GM23338 (cell line): ENCODE measurements around the gene CEPT1. TPM values are rescaled to one million over a fixed set of nuclear protein-coding genes. Genes with fewer than 3 reads are reported as not detected.

ENCODE experiments used
- ATAC-seq: fragments of 200-7000 bp; cut with Tn5 transposase; 3 replicates; pipeline ENCODE4 v1.9.1; 2020
- DNase-seq: peaks from one replicate; pipeline ENCODE4 v3.0.0-alpha.2; 2015; ENCODE audit warnings: low spot score
- H2AFZ ChIP-seq: fragments of 200-600 bp; sonication (generic); 2 replicates; pipeline ENCODE4 v1.8.0; 2016; ENCODE audit warnings: antibody characterized with exemption, mild to moderate bottlenecking, moderate library complexity
- H3F3A ChIP-seq: fragments of 200-600 bp; sonication (generic); replicated peaks from 2 replicates; pipeline ENCODE4 v1.8.0; 2017; ENCODE audit warnings: antibody characterized with exemption, mixed run types, low read depth
- H3K27ac ChIP-seq: fragments of 200-600 bp; sonication (generic); 2 replicates; pipeline ENCODE4 v1.6.1; 2016; ENCODE audit warnings: low read depth
- H3K27me3 ChIP-seq: fragments of 200-600 bp; sonication (generic); 2 replicates; pipeline ENCODE4 v1.8.0; 2016; ENCODE audit warnings: mild to moderate bottlenecking, mixed run types, moderate library complexity; ENCODE audit not compliant: insufficient read depth
- H3K36me3 ChIP-seq: fragments of 200-600 bp; sonication (generic); 2 replicates; pipeline ENCODE4 v1.8.0; 2016; ENCODE audit warnings: mild to moderate bottlenecking; ENCODE audit not compliant: insufficient read depth
- H3K4me1 ChIP-seq: fragments of 200-600 bp; sonication (generic); 2 replicates; pipeline ENCODE4 v1.8.0; 2016; ENCODE audit warnings: mild to moderate bottlenecking, moderate library complexity; ENCODE audit not compliant: insufficient read depth
- H3K4me2 ChIP-seq: fragments of 200-600 bp; sonication (generic); 2 replicates; pipeline ENCODE4 v1.7.1; 2017; ENCODE audit warnings: mixed run types
- H3K4me3 ChIP-seq: fragments of 200-600 bp; sonication (generic); 2 replicates; pipeline ENCODE4 v1.6.1; 2016; ENCODE audit warnings: mixed run types
- H3K79me2 ChIP-seq: fragments of 200-600 bp; sonication (generic); replicated peaks from 2 replicates; pipeline ENCODE4 v1.8.0; 2017; ENCODE audit warnings: mild to moderate bottlenecking; ENCODE audit not compliant: insufficient read depth
- H3K9me2 ChIP-seq: fragments of 200-600 bp; sonication (generic); 2 replicates; pipeline ENCODE4 v1.8.0; 2017; ENCODE audit not compliant: insufficient read depth
- H4K20me1 ChIP-seq: fragments of 200-600 bp; sonication (generic); replicated peaks from 2 replicates; pipeline ENCODE4 v1.8.0; 2017; ENCODE audit warnings: mild to moderate bottlenecking; ENCODE audit not compliant: insufficient read depth
- H3K27ac Mint-ChIP-seq: 2 replicates; pipeline ENCODE4 v1.8.0; 2020; ENCODE audit warnings: inconsistent platforms, mild to moderate bottlenecking, moderate library complexity, mixed read lengths
- H3K27me3 Mint-ChIP-seq: 3 replicates; pipeline ENCODE4 v1.8.0; 2022; ENCODE audit warnings: low read depth, mild to moderate bottlenecking, moderate library complexity, mixed read lengths, inconsistent platforms; ENCODE audit not compliant: insufficient read depth, poor library complexity
- H3K36me3 Mint-ChIP-seq: 3 replicates; pipeline ENCODE4 v1.8.0; 2021; ENCODE audit warnings: low read depth, mild to moderate bottlenecking, inconsistent platforms, moderate library complexity, mixed read lengths
- H3K4me1 Mint-ChIP-seq: 3 replicates; pipeline ENCODE4 v1.8.0; 2020; ENCODE audit warnings: mild to moderate bottlenecking, inconsistent platforms, mixed read lengths
- H3K4me3 Mint-ChIP-seq: 3 replicates; pipeline ENCODE4 v1.8.0; 2021; ENCODE audit warnings: moderate library complexity, mild to moderate bottlenecking, inconsistent platforms, mixed read lengths
- H3K9me3 Mint-ChIP-seq: 3 replicates; pipeline ENCODE4 v1.8.0; 2020; ENCODE audit warnings: moderate library complexity, mild to moderate bottlenecking, inconsistent platforms, mixed read lengths
- JUNB ChIP-seq: IDR thresholded peaks from one replicate; pipeline ENCODE4 v1.6.1; 2016; ENCODE audit warnings: antibody characterized with exemption; ENCODE audit not compliant: unreplicated experiment
- NANOG ChIP-seq: IDR thresholded peaks from 2 replicates; pipeline ENCODE4 v1.6.1; 2016; ENCODE audit warnings: antibody characterized with exemption, borderline replicate concordance
- POLR2AphosphoS5 ChIP-seq: IDR thresholded peaks from 2 replicates; pipeline ENCODE4 v1.6.1; 2016; ENCODE audit warnings: antibody characterized with exemption, low read depth
- STAT1 ChIP-seq: IDR thresholded peaks from one replicate; pipeline ENCODE4 v1.6.1; 2016; ENCODE audit warnings: antibody characterized with exemption; ENCODE audit not compliant: unreplicated experiment
- ZNF114 ChIP-seq: fragments of 250-450 bp; sonication (Bioruptor Pico); IDR thresholded peaks from 2 replicates; pipeline ENCODE4 v1.5.0; 2020; ENCODE audit warnings: mild to moderate bottlenecking, moderate library complexity
- ZNF331 ChIP-seq: fragments of 250-450 bp; sonication (Bioruptor Pico); IDR thresholded peaks from 2 replicates; pipeline ENCODE4 v1.5.0; 2020; ENCODE audit warnings: low read depth, mild to moderate bottlenecking, moderate library complexity
- ZNF462 ChIP-seq: fragments of 250-450 bp; sonication (Bioruptor Pico); IDR thresholded peaks from 2 replicates; pipeline ENCODE4 v1.5.0; 2020; ENCODE audit warnings: mild to moderate bottlenecking, moderate library complexity
- polyA plus RNA-seq: library from polyadenylated mRNA; unstranded; fragments of >200 nt; fragmentation: Nextera tagmentation; extraction: Ambion mirVana; gene quantifications from 2 replicates; pipeline ENCODE4 v1.2.1, GENCODE V29; 2016
- total RNA-seq: library from RNA; depleted of rRNA; stranded (reverse); fragments of >200 nt; shearing (Covaris generic); gene quantifications from 2 replicates; pipeline ENCODE4 v1.2.3, GENCODE V29; 2014
- TF ChIP-seq, protein P1 (sequence below): IDR thresholded peaks from 2 replicates; pipeline ENCODE4 v1.6.1; 2016; ENCODE audit warnings: antibody characterized with exemption

The CEPT1 gene
- total and polyA plus RNA-seq, 2 experiments from 2014 or later: 17.3 to 39.5 TPM

DNA sequence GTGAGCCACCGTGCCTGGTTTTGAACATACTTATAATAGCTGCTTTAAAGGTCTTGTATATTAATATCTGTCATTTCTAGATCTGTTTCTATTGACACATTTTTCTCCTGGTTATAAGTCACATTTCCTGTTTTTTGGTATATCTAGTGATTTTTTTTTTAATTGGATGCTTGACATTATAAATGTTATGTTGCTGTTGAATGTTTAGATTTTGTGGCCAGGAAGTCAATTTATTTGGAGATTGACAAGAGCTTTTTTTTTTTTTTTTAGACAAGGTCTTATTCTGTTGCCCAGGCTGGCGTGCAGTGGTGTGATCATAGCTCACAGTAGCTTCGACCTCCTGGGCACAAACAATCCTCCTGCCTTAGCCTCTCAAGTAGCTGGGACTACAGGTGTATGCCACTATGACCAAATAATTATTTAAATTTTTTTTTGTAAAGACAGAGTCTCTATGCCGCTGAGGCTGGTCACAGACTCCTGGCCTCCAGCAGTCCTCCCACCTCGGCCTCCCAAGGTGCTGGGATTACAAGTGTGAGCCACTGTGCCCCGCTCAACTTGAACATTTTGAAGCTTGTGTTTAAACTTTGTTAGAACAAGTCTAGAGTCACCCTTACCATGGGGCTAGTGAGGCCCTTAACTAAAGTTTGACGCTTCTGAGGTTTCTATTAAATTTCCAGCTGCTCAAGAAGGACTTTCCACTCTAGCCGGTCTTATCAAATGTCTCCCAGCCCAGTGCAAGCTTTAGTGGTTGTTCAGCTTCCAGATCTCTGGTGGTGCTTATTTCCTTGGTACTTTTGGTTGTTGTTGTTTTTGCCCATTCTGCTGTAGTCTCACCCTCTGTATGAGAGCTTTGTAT is 78.9 kb downstream of the CEPT1 start:
- Mint-ChIP-seq H3K27ac (no peak overlapping the region), H3K4me3 (no peak overlapping the region), H3K27me3 (peaks cover 12% of the 10 kb centered on the region), H3K36me3 (no peaks in the 10 kb centered on the region), H3K4me1 (peaks cover 45% of the 10 kb centered on the region), H3K9me3 (no peaks in the 10 kb centered on the region)
- H3K36me3 ChIP-seq: no peaks in the 10 kb centered on the region
- no peaks in the 10 kb centered on the region for H3K27me3 ChIP-seq
- H3K79me2 ChIP-seq: no peaks in the 10 kb centered on the region
- DNase-seq (no peak), ATAC-seq (no peak)
- no peak overlapping the region for H3K4me2 ChIP-seq
- no peak overlapping the region for H3K4me3 ChIP-seq
- H3K9me2 ChIP-seq: peaks cover 22% of the 10 kb centered on the region
- no peaks in the 10 kb centered on the region for H4K20me1 ChIP-seq
- H3F3A ChIP-seq: no peaks in the 10 kb centered on the region
- peaks cover 21% of the 10 kb centered on the region for H3K4me1 ChIP-seq
- H3K27ac ChIP-seq: no peak overlapping the region
- peak overlapping the region; percentile 66 for H2AFZ ChIP-seq
- TF ChIP-seq ZNF114 (CRISPR knock-in tag): no peak
- no peak for TF ChIP-seq NANOG
- TF ChIP-seq, protein P1, sequence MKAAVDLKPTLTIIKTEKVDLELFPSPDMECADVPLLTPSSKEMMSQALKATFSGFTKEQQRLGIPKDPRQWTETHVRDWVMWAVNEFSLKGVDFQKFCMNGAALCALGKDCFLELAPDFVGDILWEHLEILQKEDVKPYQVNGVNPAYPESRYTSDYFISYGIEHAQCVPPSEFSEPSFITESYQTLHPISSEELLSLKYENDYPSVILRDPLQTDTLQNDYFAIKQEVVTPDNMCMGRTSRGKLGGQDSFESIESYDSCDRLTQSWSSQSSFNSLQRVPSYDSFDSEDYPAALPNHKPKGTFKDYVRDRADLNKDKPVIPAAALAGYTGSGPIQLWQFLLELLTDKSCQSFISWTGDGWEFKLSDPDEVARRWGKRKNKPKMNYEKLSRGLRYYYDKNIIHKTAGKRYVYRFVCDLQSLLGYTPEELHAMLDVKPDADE: no peak
- no peak for TF ChIP-seq ZNF331 (CRISPR knock-in tag)

DNA sequence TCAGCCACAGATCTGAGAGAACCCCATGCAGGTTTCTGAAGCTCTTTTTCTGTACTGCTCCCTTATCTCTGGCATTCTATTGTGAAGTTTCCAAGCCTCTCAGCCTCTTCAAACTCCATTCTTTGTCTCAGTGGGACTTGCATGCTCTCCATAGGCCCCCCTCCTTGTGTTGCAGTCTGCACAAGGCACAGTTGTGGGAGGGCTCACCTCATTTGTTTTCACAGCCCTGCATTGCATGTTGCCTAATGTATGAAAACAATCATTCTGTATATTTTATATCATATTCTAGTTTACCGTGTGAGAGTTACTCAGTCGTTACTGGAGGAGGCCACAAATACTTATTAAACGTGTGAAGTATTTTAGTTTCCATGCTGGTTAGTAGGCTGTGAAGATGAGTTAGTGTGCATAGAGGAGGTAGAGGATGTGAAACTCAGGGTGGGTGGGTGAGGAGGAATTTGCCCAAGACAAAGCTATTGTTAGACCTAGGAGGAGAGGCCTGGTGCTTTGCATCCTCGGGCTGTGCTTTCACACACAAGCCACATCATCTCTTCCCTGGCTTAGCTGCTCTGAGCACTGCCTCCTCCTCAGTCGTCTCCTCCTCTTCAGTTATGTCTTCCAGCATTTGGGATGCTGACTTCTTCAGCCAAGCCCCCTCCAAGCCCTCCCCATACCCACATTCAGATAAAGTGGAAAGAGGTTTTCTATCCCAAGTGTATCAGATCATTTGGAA is 79.7 kb downstream of the CEPT1 start:
- H3K27me3 Mint-ChIP-seq: peaks cover 12% of the 10 kb centered on the region
- H3K9me2 ChIP-seq: peaks cover 22% of the 10 kb centered on the region
- no peaks in the 10 kb centered on the region for H3K9me3 Mint-ChIP-seq
- H3F3A ChIP-seq: no peaks in the 10 kb centered on the region
- no peaks in the 10 kb centered on the region for H4K20me1 ChIP-seq
- H3K27ac Mint-ChIP-seq: no peak overlapping the region
- H3K4me2 ChIP-seq: no peak overlapping the region
- peaks cover 20% of the 10 kb centered on the region for H3K4me1 ChIP-seq
- no peaks in the 10 kb centered on the region for H3K36me3 Mint-ChIP-seq
- no peak for TF ChIP-seq POLR2AphosphoS5
- TF ChIP-seq JUNB: no peak
- peak overlapping the region; percentile 66 for H2AFZ ChIP-seq
- peak; percentile 66 for ATAC-seq
- H3K36me3 ChIP-seq: no peaks in the 10 kb centered on the region
- no peak overlapping the region for H3K4me3 ChIP-seq
- H3K27me3 ChIP-seq: no peaks in the 10 kb centered on the region
- peaks cover 37% of the 10 kb centered on the region for H3K4me1 Mint-ChIP-seq
- H3K27ac ChIP-seq: no peak overlapping the region
- H3K79me2 ChIP-seq: no peaks in the 10 kb centered on the region
- DNase-seq: no peak
- H3K4me3 Mint-ChIP-seq: no peak overlapping the region

GRCh38 chr1:111220302-111220890 is 80.4 kb downstream of the CEPT1 start:
- Mint-ChIP-seq H3K9me3 (no peaks in the 10 kb centered on the region), H3K36me3 (no peaks in the 10 kb centered on the region), H3K27ac (no peak overlapping the region), H3K4me3 (no peak overlapping the region), H3K4me1 (peaks cover 35% of the 10 kb centered on the region), H3K27me3 (peaks cover 11% of the 10 kb centered on the region)
- no peaks in the 10 kb centered on the region for H3K36me3 ChIP-seq
- no peaks in the 10 kb centered on the region for H3K79me2 ChIP-seq
- H3K27me3 ChIP-seq: no peaks in the 10 kb centered on the region
- no peak for DNase-seq
- no peak overlapping the region for H3K4me3 ChIP-seq
- no peaks in the 10 kb centered on the region for H4K20me1 ChIP-seq
- H2AFZ ChIP-seq: 0 out of 2 replicates have a peak overlapping the region, but pooled peaks have one; percentile 38
- H3K27ac ChIP-seq: no peak overlapping the region
- H3K9me2 ChIP-seq: peaks cover 17% of the 10 kb centered on the region
- peaks cover 15% of the 10 kb centered on the region for H3K4me1 ChIP-seq
- no peak overlapping the region for H3K4me2 ChIP-seq
- ATAC-seq: no peak
- H3F3A ChIP-seq: no peaks in the 10 kb centered on the region
- TF ChIP-seq ZNF462 (CRISPR knock-in tag): no peak
- no peak for TF ChIP-seq STAT1
